Calu3 (cell line): ENCODE results near the gene CTNND2. TPM values are rescaled to one million over a fixed set of nuclear protein-coding genes. Genes with fewer than 3 reads are reported as not detected.

Source experiments
- BruUV-seq: library from RNA; stranded (reverse); fragments of 400-500 nt; replicated peaks from 2 replicates; lab custom pipeline; 2021; lab: Mats Ljungman, UMichigan
- CTCF ChIA-PET: fragments of 300-600 bp; sonication (Branson Sonifier 250); formaldehyde crosslinking; loops from one replicate; lab custom pipeline; 2022; ENCODE audit warnings: antibody characterized with exemption; lab: Charles Lee
- DNase-seq: peaks from one replicate; pipeline ENCODE4 v3.0.0; 2022
- H3K27ac Mint-ChIP-seq: one replicate; pipeline ENCODE4 v1.8.0; 2022; ENCODE audit warnings: mixed read lengths; ENCODE audit not compliant: unreplicated experiment
- H3K27me3 Mint-ChIP-seq: one replicate; pipeline ENCODE4 v1.8.0; 2022; ENCODE audit warnings: mixed read lengths; ENCODE audit not compliant: unreplicated experiment
- H3K36me3 Mint-ChIP-seq: one replicate; pipeline ENCODE4 v1.8.0; 2022; ENCODE audit warnings: mild to moderate bottlenecking, moderate library complexity, mixed read lengths; ENCODE audit not compliant: insufficient read depth, unreplicated experiment
- H3K4me1 Mint-ChIP-seq: one replicate; pipeline ENCODE4 v1.8.0; 2022; ENCODE audit warnings: mild to moderate bottlenecking, low read depth, mixed read lengths; ENCODE audit not compliant: unreplicated experiment
- H3K4me3 Mint-ChIP-seq: one replicate; pipeline ENCODE4 v1.8.0; 2022; ENCODE audit warnings: mild to moderate bottlenecking, low read depth, moderate library complexity, mixed read lengths; ENCODE audit not compliant: unreplicated experiment
- H3K9me3 Mint-ChIP-seq: one replicate; pipeline ENCODE4 v1.8.0; 2022; ENCODE audit warnings: low read depth, mixed read lengths; ENCODE audit not compliant: unreplicated experiment
- CTCF ChIP-seq: fragments of 200-600 bp; IDR thresholded peaks from one replicate; pipeline ENCODE4 v1.8.0; 2022; ENCODE audit warnings: antibody characterized with exemption; ENCODE audit not compliant: unreplicated experiment
- intact Hi-C: fragments of 100-400 bp; cut with micrococcal nuclease; formaldehyde crosslinking; loops from one replicate; pipeline ENCODE4 v1.10.0; 2022; ENCODE audit not compliant: unreplicated experiment
- total RNA-seq: library from RNA; stranded (reverse); gene quantifications from 2 replicates; pipeline ENCODE4 v1.2.3, GENCODE V29; 2022

CTNND2 gene
- total RNA-seq, 1 experiment from 2014 or later: 19.6 TPM

GRCh38 chr5:11894992-11895391 is 9.3 kb downstream of the CTNND2 start:
- no peaks in the 10 kb centered on the region for H3K9me3 Mint-ChIP-seq
- no peak for DNase-seq
- no peak for TF ChIP-seq CTCF
- H3K27me3 Mint-ChIP-seq: no peaks in the 10 kb centered on the region
- no peak overlapping the region for H3K27ac Mint-ChIP-seq
- CTCF ChIA-PET: no interaction called here
- BruUV-seq: no TSS peak
- intact Hi-C loops: no loop called here
- H3K36me3 Mint-ChIP-seq: no peaks in the 10 kb centered on the region
- H3K4me1 Mint-ChIP-seq: no peaks in the 10 kb centered on the region
- no peak overlapping the region for H3K4me3 Mint-ChIP-seq

- CTCF ChIA-PET: no interaction called here
- DNase-seq: no peak
Measured at GRCh38 chr5:11892832-11893231, 11.4 kb downstream of the CTNND2 start.

GRCh38 chr5:11890777-11891176 is 13.5 kb downstream of the CTNND2 start:
- H3K27ac Mint-ChIP-seq: no peak overlapping the region
- no peak for DNase-seq
- no peaks in the 10 kb centered on the region for H3K36me3 Mint-ChIP-seq
- H3K4me3 Mint-ChIP-seq: no peak overlapping the region
- BruUV-seq: no TSS peak
- intact Hi-C loops: no loop called here
- H3K9me3 Mint-ChIP-seq: no peaks in the 10 kb centered on the region
- H3K27me3 Mint-ChIP-seq: no peaks in the 10 kb centered on the region
- CTCF ChIA-PET: no interaction called here
- no peaks in the 10 kb centered on the region for H3K4me1 Mint-ChIP-seq
- no peak for TF ChIP-seq CTCF

More at GRCh38 chr5:11892832-11893231, 11.4 kb downstream of the CTNND2 start:
- BruUV-seq: no TSS peak
- TF ChIP-seq CTCF: no peak
- H3K4me3 Mint-ChIP-seq: no peak overlapping the region
- no peak overlapping the region for H3K27ac Mint-ChIP-seq
- H3K4me1 Mint-ChIP-seq: no peaks in the 10 kb centered on the region
- H3K9me3 Mint-ChIP-seq: no peaks in the 10 kb centered on the region
- no peaks in the 10 kb centered on the region for H3K36me3 Mint-ChIP-seq
- no peaks in the 10 kb centered on the region for H3K27me3 Mint-ChIP-seq
- intact Hi-C loops: no loop called here

- no TSS peak for BruUV-seq
- Mint-ChIP-seq H3K4me1 (no peaks in the 10 kb centered on the region), H3K27ac (no peak overlapping the region), H3K27me3 (no peaks in the 10 kb centered on the region), H3K36me3 (no peaks in the 10 kb centered on the region), H3K4me3 (no peak overlapping the region), H3K9me3 (no peaks in the 10 kb centered on the region)
- no peak for TF ChIP-seq CTCF
- no peak for DNase-seq
- CTCF ChIA-PET: no interaction called here
- intact Hi-C loops: no loop called here
Measured at GRCh38 chr5:11888221-11888620, 16.0 kb downstream of the CTNND2 start.
